Liver (tissue), 3 donors: ENCODE measurements around the gene SPG21.
A peak's percentile ranks its signal among the peaks of the same experiment; 100 is the strongest.

Experiments
- FOXA1 ChIP-seq: IDR thresholded peaks from 2 replicates; pipeline ENCODE4 v1.6.1; 2016; ENCODE audit warnings: antibody characterized with exemption
- GABPA ChIP-seq, 2 donors: IDR thresholded peaks in 1 of 2; conservative IDR thresholded peaks in 1 of 2; 2 replicates each; pipeline ENCODE4 v1.6.1; 2016; ENCODE audit warnings: antibody characterized with exemption in 2 of 2, mild to moderate bottlenecking in 1 of 2, moderate library complexity in 1 of 2
- HNF4G ChIP-seq: IDR thresholded peaks from 2 replicates; pipeline ENCODE4 v1.6.1; 2016; ENCODE audit warnings: antibody characterized with exemption
- JUND ChIP-seq, 2 donors: IDR thresholded peaks; 2 replicates each; pipeline ENCODE4 v1.6.1; 2016; ENCODE audit warnings: antibody characterized with exemption in 2 of 2
- SP1 ChIP-seq: IDR thresholded peaks from 2 replicates; pipeline ENCODE4 v1.6.1; 2018; ENCODE audit warnings: antibody characterized with exemption, mild to moderate bottlenecking
- TAF1 ChIP-seq: conservative IDR thresholded peaks from 2 replicates; pipeline ENCODE4 v1.6.1; 2016; ENCODE audit warnings: antibody characterized with exemption, mild to moderate bottlenecking
- YY1 ChIP-seq: IDR thresholded peaks from 2 replicates; pipeline ENCODE4 v1.6.1; 2016; ENCODE audit warnings: antibody characterized with exemption, mild to moderate bottlenecking
- TF ChIP-seq, protein P1 (sequence below): fragments of 150-350 bp; IDR thresholded peaks from 2 replicates; pipeline ENCODE4 v1.5.1; 2017; ENCODE audit warnings: improper control_type of control experiment, low read depth, low read length; ENCODE audit not compliant: missing input control
- TF ChIP-seq, protein P2 (sequence below): IDR thresholded peaks from 2 replicates; pipeline ENCODE4 v1.6.1; 2016; ENCODE audit warnings: antibody characterized with exemption, mild to moderate bottlenecking
- TF ChIP-seq, protein P3 (sequence below): IDR thresholded peaks from 2 replicates; pipeline ENCODE4 v1.6.1; 2016; ENCODE audit warnings: antibody characterized with exemption
- donor health status: healthy.
- donor health status: healthy.

DNA sequence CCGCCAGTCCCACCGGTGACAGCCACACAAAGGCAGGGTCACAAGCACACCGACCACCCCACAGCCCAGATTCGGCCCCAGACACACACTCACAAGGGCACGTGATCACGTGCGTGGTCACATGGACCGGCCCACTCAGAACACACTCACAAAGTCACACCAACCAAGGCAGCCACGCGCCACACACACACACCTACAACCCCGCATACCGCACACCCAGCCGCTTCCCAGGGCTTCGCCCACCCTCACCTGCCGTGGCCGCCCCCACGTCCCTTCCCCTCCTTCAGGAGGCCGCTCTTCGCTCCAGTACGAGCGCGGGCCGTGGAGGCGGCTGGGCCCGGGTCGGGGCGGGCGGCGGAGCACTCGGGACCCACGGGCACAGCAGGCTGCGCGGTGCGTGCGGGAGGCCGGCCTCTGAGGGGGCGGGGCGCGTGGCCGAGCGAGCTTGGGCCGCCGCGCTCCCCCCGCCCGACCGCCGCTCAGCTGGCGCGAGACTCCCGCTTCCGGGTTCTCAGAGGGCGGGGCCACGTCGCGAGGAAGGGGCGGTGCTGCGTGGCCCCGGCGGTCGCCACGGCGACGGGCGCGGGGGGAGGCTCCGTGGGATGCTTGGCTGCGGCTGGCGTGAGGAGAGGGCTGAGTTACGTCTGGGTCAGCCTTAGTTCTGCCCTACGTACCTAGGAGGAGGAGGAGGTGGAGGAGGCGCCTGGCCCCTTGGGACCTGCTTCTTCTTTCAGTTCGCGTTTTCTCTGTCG is at the start of gene SPG21:
- TF ChIP-seq, protein P1, sequence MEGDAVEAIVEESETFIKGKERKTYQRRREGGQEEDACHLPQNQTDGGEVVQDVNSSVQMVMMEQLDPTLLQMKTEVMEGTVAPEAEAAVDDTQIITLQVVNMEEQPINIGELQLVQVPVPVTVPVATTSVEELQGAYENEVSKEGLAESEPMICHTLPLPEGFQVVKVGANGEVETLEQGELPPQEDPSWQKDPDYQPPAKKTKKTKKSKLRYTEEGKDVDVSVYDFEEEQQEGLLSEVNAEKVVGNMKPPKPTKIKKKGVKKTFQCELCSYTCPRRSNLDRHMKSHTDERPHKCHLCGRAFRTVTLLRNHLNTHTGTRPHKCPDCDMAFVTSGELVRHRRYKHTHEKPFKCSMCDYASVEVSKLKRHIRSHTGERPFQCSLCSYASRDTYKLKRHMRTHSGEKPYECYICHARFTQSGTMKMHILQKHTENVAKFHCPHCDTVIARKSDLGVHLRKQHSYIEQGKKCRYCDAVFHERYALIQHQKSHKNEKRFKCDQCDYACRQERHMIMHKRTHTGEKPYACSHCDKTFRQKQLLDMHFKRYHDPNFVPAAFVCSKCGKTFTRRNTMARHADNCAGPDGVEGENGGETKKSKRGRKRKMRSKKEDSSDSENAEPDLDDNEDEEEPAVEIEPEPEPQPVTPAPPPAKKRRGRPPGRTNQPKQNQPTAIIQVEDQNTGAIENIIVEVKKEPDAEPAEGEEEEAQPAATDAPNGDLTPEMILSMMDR: no peak
- TF ChIP-seq, protein P2, sequence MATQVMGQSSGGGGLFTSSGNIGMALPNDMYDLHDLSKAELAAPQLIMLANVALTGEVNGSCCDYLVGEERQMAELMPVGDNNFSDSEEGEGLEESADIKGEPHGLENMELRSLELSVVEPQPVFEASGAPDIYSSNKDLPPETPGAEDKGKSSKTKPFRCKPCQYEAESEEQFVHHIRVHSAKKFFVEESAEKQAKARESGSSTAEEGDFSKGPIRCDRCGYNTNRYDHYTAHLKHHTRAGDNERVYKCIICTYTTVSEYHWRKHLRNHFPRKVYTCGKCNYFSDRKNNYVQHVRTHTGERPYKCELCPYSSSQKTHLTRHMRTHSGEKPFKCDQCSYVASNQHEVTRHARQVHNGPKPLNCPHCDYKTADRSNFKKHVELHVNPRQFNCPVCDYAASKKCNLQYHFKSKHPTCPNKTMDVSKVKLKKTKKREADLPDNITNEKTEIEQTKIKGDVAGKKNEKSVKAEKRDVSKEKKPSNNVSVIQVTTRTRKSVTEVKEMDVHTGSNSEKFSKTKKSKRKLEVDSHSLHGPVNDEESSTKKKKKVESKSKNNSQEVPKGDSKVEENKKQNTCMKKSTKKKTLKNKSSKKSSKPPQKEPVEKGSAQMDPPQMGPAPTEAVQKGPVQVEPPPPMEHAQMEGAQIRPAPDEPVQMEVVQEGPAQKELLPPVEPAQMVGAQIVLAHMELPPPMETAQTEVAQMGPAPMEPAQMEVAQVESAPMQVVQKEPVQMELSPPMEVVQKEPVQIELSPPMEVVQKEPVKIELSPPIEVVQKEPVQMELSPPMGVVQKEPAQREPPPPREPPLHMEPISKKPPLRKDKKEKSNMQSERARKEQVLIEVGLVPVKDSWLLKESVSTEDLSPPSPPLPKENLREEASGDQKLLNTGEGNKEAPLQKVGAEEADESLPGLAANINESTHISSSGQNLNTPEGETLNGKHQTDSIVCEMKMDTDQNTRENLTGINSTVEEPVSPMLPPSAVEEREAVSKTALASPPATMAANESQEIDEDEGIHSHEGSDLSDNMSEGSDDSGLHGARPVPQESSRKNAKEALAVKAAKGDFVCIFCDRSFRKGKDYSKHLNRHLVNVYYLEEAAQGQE: peak; percentile 10
- TF ChIP-seq, protein P3, sequence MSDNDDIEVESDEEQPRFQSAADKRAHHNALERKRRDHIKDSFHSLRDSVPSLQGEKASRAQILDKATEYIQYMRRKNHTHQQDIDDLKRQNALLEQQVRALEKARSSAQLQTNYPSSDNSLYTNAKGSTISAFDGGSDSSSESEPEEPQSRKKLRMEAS: no peak
- no peak for TF ChIP-seq YY1
- TF ChIP-seq FOXA1: no peak
- peak; percentile 31 for TF ChIP-seq TAF1
- no peak for TF ChIP-seq HNF4G
- no peak for TF ChIP-seq GABPA (IDR thresholded peaks at IDR 0.05 in 1 of 2, conservative IDR thresholded peaks at IDR 0.05 in 1 of 2)
- TF ChIP-seq SP1: peak; percentile 21
- TF ChIP-seq JUND (IDR thresholded peaks at IDR 0.05): no peak
